HepG2 (cell line): ENCODE measurements around the gene HINT2. TPM values are rescaled to one million over a fixed set of nuclear protein-coding genes. Genes with fewer than 3 reads are reported as not detected.
A peak's percentile ranks its signal among the peaks of the same experiment; 100 is the strongest.

Experiments
- HMG20A ChIP-seq: IDR thresholded peaks from 2 replicates; pipeline ENCODE4 v1.6.1; 2016; ENCODE audit warnings: borderline replicate concordance
- MBNL3 ChIP-seq: fragments of 250-450 bp; sonication (Bioruptor Pico); conservative IDR thresholded peaks from 2 replicates; pipeline ENCODE4 v1.8.0; 2022; ENCODE audit warnings: mild to moderate bottlenecking, inconsistent platforms
- MED13 ChIP-seq: sonication (generic); formaldehyde crosslinking; IDR thresholded peaks from 2 replicates; pipeline ENCODE4 v1.5.0; 2020; ENCODE audit warnings: missing genetic modification reagents
- MTA3 ChIP-seq: sonication (generic); formaldehyde crosslinking; IDR thresholded peaks from 2 replicates; pipeline ENCODE4 v1.4.0; 2020; ENCODE audit warnings: missing genetic modification reagents
- MZF1 ChIP-seq: sonication (generic); formaldehyde crosslinking; IDR thresholded peaks from 2 replicates; pipeline ENCODE4 v1.8.1; 2023; ENCODE audit warnings: mild to moderate bottlenecking, missing genetic modification reagents, borderline replicate concordance
- NFIC ChIP-seq: IDR thresholded peaks from 2 replicates; pipeline ENCODE4 v1.6.1; 2012; ENCODE audit warnings: mild to moderate bottlenecking, low read length, inconsistent platforms
- NR1H2 ChIP-seq: sonication (generic); formaldehyde crosslinking; IDR thresholded peaks from 2 replicates; pipeline ENCODE4 v1.8.1; 2022; ENCODE audit warnings: low read depth, missing genetic modification reagents, borderline replicate concordance
- RFX5 ChIP-seq: IDR thresholded peaks from 2 replicates; pipeline ENCODE4 v1.6.1; 2011; ENCODE audit warnings: low read depth, low read length, improper control_type of control experiment
- RNF2 ChIP-seq: fragments of 450-650 bp; conservative IDR thresholded peaks from 2 replicates; pipeline ENCODE4 v1.6.1; 2016; ENCODE audit warnings: low read depth
- RXRA ChIP-seq: sonication (generic); formaldehyde crosslinking; IDR thresholded peaks from 2 replicates; pipeline ENCODE4 v1.5.1; 2020; ENCODE audit warnings: missing genetic modification reagents
- SAP130 ChIP-seq: IDR thresholded peaks from 2 replicates; pipeline ENCODE4 v1.6.1; 2016; ENCODE audit warnings: low read depth
- TGIF2 ChIP-seq: IDR thresholded peaks from 2 replicates; pipeline ENCODE4 v1.6.1; 2016; ENCODE audit warnings: control low read depth, missing compliant biosample characterization
- YEATS2 ChIP-seq: sonication (generic); formaldehyde crosslinking; IDR thresholded peaks from 2 replicates; pipeline ENCODE4 v1.4.0; 2020; ENCODE audit warnings: missing genetic modification reagents, borderline replicate concordance
- ZNF24 ChIP-seq: fragments of 450-650 bp; IDR thresholded peaks from 2 replicates; pipeline ENCODE4 v1.6.1; 2017; ENCODE audit warnings: antibody characterized with exemption, mild to moderate bottlenecking
- ZNF382 ChIP-seq: sonication (generic); formaldehyde crosslinking; IDR thresholded peaks from 2 replicates; pipeline ENCODE4 v1.5.0; 2020; ENCODE audit warnings: missing genetic modification reagents, mild to moderate bottlenecking, borderline replicate concordance
- ZNF430 ChIP-seq: sonication (generic); formaldehyde crosslinking; IDR thresholded peaks from 2 replicates; pipeline ENCODE4 v1.9.0; 2021; ENCODE audit warnings: mild to moderate bottlenecking, missing genetic modification reagents
- ZNF761 ChIP-seq: sonication (generic); formaldehyde crosslinking; conservative IDR thresholded peaks from 2 replicates; pipeline ENCODE4 v1.4.0; 2020; ENCODE audit warnings: mild to moderate bottlenecking, missing genetic modification reagents
- ZNF841 ChIP-seq: sonication (generic); formaldehyde crosslinking; IDR thresholded peaks from 2 replicates; pipeline ENCODE4 v1.8.1; 2023; ENCODE audit warnings: missing genetic modification reagents, borderline replicate concordance
- ZNF878 ChIP-seq: sonication (generic); formaldehyde crosslinking; IDR thresholded peaks from 2 replicates; pipeline ENCODE4 v1.8.1; 2023; ENCODE audit warnings: mild to moderate bottlenecking, missing genetic modification reagents, moderate library complexity
- polyA plus RNA-seq, 8 experiments: library from polyadenylated mRNA; depleted of rRNA in 3 of 8; stranded (reverse) in 7 of 8; unstranded in 1 of 8; fragments of >200 nt; fragmentation: Illumina TruSeq in 4 of 8; extraction: Trizol in 4 of 8; gene quantifications; 2 replicates each; pipeline versions ENCODE4 v1.2.1 to v1.2.3, GENCODE V29; 2011 to 2016; ENCODE audit warnings: low read depth in 4 of 8, missing spikeins in 1 of 8, mixed read lengths in 1 of 8; ENCODE audit not compliant: insufficient read depth in 1 of 8
- total RNA-seq, 5 experiments: library from RNA; depleted of rRNA; stranded (reverse); fragments of >200 nt; fragmentation: Illumina TruSeq; extraction: Trizol; gene quantifications; 2 replicates each; pipeline ENCODE4 v1.2.3, GENCODE V29; 2016; ENCODE audit warnings: low read depth in 1 of 5
- TF ChIP-seq, protein P1 (sequence below): sonication (generic); formaldehyde crosslinking; IDR thresholded peaks from 2 replicates; pipeline ENCODE4 v1.8.0; 2022; ENCODE audit warnings: mild to moderate bottlenecking, missing genetic modification reagents, moderate library complexity
- TF ChIP-seq, protein P2 (sequence below): IDR thresholded peaks from 2 replicates; pipeline ENCODE4 v1.6.1; 2016; ENCODE audit warnings: low read depth, missing genetic modification reagents, missing compliant biosample characterization
- TF ChIP-seq, protein P3 (sequence below): sonication (generic); formaldehyde crosslinking; IDR thresholded peaks from 2 replicates; pipeline ENCODE4 v1.4.0; 2020; ENCODE audit warnings: missing genetic modification reagents, borderline replicate concordance
- TF ChIP-seq, protein P4 (sequence below): sonication (generic); formaldehyde crosslinking; IDR thresholded peaks from 2 replicates; pipeline ENCODE4 v1.4.0; 2020; ENCODE audit warnings: missing genetic modification reagents
- TF ChIP-seq, protein P5 (sequence below): IDR thresholded peaks from 2 replicates; pipeline ENCODE4 v1.6.1; 2016; ENCODE audit warnings: mild to moderate bottlenecking, missing biosample characterization, missing genetic modification reagents

HINT2 gene
- total and polyA plus RNA-seq, 2 of the 13 experiments (the other 11 are each of a cell fraction or from before 2014, with no cell fraction given): 37.9 to 56.2 TPM

DNA sequence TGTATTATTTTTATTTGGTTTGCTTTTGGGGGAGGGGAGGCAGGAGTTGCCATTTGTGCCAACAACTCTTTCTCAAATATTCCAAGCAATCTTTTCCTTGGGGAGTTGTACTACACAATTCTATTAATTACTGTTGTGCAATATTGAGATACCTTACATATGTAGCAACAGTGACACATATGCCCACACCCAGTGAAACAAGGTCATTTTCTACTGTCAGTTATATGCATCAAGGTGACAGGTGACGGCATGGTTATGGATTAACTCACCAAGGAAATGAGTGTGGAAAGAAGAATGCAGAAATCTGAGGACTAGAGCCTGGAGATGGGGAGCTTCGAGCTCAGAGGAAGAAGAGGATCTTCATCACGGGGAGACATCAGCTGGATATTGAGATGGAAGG is 42.9 kb downstream of the HINT2 start (continued):
- TF ChIP-seq, protein P1, sequence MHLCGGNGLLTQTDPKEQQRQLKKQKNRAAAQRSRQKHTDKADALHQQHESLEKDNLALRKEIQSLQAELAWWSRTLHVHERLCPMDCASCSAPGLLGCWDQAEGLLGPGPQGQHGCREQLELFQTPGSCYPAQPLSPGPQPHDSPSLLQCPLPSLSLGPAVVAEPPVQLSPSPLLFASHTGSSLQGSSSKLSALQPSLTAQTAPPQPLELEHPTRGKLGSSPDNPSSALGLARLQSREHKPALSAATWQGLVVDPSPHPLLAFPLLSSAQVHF (CRISPR knock-in tag): no peak
- no peak for TF ChIP-seq MBNL3 (CRISPR knock-in tag)
- TF ChIP-seq, protein P2, sequence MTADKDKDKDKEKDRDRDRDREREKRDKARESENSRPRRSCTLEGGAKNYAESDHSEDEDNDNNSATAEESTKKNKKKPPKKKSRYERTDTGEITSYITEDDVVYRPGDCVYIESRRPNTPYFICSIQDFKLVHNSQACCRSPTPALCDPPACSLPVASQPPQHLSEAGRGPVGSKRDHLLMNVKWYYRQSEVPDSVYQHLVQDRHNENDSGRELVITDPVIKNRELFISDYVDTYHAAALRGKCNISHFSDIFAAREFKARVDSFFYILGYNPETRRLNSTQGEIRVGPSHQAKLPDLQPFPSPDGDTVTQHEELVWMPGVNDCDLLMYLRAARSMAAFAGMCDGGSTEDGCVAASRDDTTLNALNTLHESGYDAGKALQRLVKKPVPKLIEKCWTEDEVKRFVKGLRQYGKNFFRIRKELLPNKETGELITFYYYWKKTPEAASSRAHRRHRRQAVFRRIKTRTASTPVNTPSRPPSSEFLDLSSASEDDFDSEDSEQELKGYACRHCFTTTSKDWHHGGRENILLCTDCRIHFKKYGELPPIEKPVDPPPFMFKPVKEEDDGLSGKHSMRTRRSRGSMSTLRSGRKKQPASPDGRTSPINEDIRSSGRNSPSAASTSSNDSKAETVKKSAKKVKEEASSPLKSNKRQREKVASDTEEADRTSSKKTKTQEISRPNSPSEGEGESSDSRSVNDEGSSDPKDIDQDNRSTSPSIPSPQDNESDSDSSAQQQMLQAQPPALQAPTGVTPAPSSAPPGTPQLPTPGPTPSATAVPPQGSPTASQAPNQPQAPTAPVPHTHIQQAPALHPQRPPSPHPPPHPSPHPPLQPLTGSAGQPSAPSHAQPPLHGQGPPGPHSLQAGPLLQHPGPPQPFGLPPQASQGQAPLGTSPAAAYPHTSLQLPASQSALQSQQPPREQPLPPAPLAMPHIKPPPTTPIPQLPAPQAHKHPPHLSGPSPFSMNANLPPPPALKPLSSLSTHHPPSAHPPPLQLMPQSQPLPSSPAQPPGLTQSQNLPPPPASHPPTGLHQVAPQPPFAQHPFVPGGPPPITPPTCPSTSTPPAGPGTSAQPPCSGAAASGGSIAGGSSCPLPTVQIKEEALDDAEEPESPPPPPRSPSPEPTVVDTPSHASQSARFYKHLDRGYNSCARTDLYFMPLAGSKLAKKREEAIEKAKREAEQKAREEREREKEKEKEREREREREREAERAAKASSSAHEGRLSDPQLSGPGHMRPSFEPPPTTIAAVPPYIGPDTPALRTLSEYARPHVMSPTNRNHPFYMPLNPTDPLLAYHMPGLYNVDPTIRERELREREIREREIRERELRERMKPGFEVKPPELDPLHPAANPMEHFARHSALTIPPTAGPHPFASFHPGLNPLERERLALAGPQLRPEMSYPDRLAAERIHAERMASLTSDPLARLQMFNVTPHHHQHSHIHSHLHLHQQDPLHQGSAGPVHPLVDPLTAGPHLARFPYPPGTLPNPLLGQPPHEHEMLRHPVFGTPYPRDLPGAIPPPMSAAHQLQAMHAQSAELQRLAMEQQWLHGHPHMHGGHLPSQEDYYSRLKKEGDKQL (CRISPR knock-in tag): no peak
- no peak for TF ChIP-seq YEATS2 (CRISPR knock-in tag)
- TF ChIP-seq, protein P3, sequence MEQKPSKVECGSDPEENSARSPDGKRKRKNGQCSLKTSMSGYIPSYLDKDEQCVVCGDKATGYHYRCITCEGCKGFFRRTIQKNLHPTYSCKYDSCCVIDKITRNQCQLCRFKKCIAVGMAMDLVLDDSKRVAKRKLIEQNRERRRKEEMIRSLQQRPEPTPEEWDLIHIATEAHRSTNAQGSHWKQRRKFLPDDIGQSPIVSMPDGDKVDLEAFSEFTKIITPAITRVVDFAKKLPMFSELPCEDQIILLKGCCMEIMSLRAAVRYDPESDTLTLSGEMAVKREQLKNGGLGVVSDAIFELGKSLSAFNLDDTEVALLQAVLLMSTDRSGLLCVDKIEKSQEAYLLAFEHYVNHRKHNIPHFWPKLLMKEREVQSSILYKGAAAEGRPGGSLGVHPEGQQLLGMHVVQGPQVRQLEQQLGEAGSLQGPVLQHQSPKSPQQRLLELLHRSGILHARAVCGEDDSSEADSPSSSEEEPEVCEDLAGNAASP (CRISPR knock-in tag): no peak
- TF ChIP-seq RFX5: peak; percentile 38; the same call in 1 of the 2 replicates
- peak; percentile 32; the same call in 1 of the 2 replicates for TF ChIP-seq HMG20A
- TF ChIP-seq RNF2: no peak
- TF ChIP-seq NR1H2 (CRISPR knock-in tag): no peak
- peak; percentile 80 for TF ChIP-seq SAP130 (CRISPR knock-in tag)
- TF ChIP-seq, protein P4, sequence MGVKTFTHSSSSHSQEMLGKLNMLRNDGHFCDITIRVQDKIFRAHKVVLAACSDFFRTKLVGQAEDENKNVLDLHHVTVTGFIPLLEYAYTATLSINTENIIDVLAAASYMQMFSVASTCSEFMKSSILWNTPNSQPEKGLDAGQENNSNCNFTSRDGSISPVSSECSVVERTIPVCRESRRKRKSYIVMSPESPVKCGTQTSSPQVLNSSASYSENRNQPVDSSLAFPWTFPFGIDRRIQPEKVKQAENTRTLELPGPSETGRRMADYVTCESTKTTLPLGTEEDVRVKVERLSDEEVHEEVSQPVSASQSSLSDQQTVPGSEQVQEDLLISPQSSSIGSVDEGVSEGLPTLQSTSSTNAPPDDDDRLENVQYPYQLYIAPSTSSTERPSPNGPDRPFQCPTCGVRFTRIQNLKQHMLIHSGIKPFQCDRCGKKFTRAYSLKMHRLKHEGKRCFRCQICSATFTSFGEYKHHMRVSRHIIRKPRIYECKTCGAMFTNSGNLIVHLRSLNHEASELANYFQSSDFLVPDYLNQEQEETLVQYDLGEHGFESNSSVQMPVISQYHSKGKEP (CRISPR knock-in tag): no peak
- no peak for TF ChIP-seq MTA3 (CRISPR knock-in tag)
- peak; percentile 98 for TF ChIP-seq TGIF2 (CRISPR knock-in tag)
- no peak for TF ChIP-seq ZNF761 (CRISPR knock-in tag)
- TF ChIP-seq, protein P5, sequence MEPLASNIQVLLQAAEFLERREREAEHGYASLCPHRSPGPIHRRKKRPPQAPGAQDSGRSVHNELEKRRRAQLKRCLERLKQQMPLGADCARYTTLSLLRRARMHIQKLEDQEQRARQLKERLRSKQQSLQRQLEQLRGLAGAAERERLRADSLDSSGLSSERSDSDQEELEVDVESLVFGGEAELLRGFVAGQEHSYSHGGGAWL (CRISPR knock-in tag): no peak
- TF ChIP-seq MED13 (CRISPR knock-in tag): no peak
- no peak for TF ChIP-seq RXRA
- TF ChIP-seq ZNF841 (CRISPR knock-in tag): no peak
- no peak for TF ChIP-seq MZF1 (CRISPR knock-in tag)
- no peak for TF ChIP-seq ZNF382 (CRISPR knock-in tag)
- TF ChIP-seq ZNF24: no peak
- no peak for TF ChIP-seq ZNF878
- TF ChIP-seq NFIC: no peak; the same call in 1 of the 2 replicates
- TF ChIP-seq ZNF430 (CRISPR knock-in tag): no peak
